Mucosa of gallbladder (tissue), 1 donor: ENCODE data around the gene HLA-C. TPM values are rescaled to one million over a fixed set of nuclear protein-coding genes. Genes with fewer than 3 reads are reported as not detected.
"Not testable (repeated sequence)": the region's sequence is repeated elsewhere in the genome, so short reads cannot be mapped to it uniquely, and the experiment has no call there.

Experiments used
- DNase-seq: peaks from one replicate; pipeline ENCODE4 v3.0.0-alpha.2; 2020; ENCODE audit warnings: low spot score
- total RNA-seq: library from RNA; stranded (reverse); gene quantifications from one replicate; pipeline ENCODE4 v1.2.1, GENCODE V29; 2021
- donor health status: DM: no; HTN: no; CAD: no.

The HLA-C gene
- 601 TPM for total RNA-seq

- DNase-seq: peak; percentile 95
These were observed at the start of gene HLA-C for GRCh38 chr6:31271641-31272357. Gene HLA-C (minus strand): TSS chr6:31272092. CDS start chr6:31272071, 21 bp downstream.

- no peak for DNase-seq
These were observed 49.3 kb upstream of the HLA-C start for GRCh38 chr6:31321005-31321707.

- DNase-seq: no peak
These were observed 45.1 kb upstream of the HLA-C start for GRCh38 chr6:31317036-31317435.

- DNase-seq: no peak
These were observed 37.7 kb upstream of the HLA-C start for GRCh38 chr6:31309641-31310040.

GRCh38 chr6:31308845-31309175 is 36.9 kb upstream of the HLA-C start:
- DNase-seq: no peak

GRCh38 chr6:31308050-31308844 is 36.4 kb upstream of the HLA-C start:
- peak; percentile 80 for DNase-seq

- DNase-seq: no peak
These were observed 35.8 kb upstream of the HLA-C start for GRCh38 chr6:31307669-31308049.

GRCh38 chr6:31305703-31306219 is 33.9 kb upstream of the HLA-C start:
- DNase-seq: no peak

- no peak for DNase-seq
These were observed 32.8 kb upstream of the HLA-C start for GRCh38 chr6:31304683-31305082.

- no peak for DNase-seq
These were observed 28.9 kb upstream of the HLA-C start for GRCh38 chr6:31300797-31301196.

GRCh38 chr6:31299947-31300346 is 28.1 kb upstream of the HLA-C start:
- DNase-seq: no peak

GRCh38 chr6:31299511-31299910 is 27.6 kb upstream of the HLA-C start:
- DNase-seq: no peak

GRCh38 chr6:31294056-31294455 is 22.2 kb upstream of the HLA-C start:
- no peak for DNase-seq

- DNase-seq: no peak
These were observed 21.5 kb upstream of the HLA-C start for GRCh38 chr6:31293343-31293742.

- no peak for DNase-seq
These were observed 17.9 kb upstream of the HLA-C start for GRCh38 chr6:31289788-31290187.

- DNase-seq: no peak
These were observed 15.7 kb upstream of the HLA-C start for GRCh38 chr6:31287619-31288018.

- no peak for DNase-seq
These were observed 14.1 kb upstream of the HLA-C start for GRCh38 chr6:31285982-31286381.

GRCh38 chr6:31285486-31285885 is 13.6 kb upstream of the HLA-C start:
- no peak for DNase-seq

- DNase-seq: not testable (repeated sequence)
These were observed 7.8 kb upstream of the HLA-C start for GRCh38 chr6:31279647-31280046.

GRCh38 chr6:31272836-31273626 is 1.1 kb upstream of the HLA-C start:
- no peak for DNase-seq

- no peak for DNase-seq
These were observed 544 bp upstream of the HLA-C start for GRCh38 chr6:31272436-31272835.
